Measurements from ENCODE around the gene ITFG1.
"Not testable (repeated sequence)": the region's sequence is repeated elsewhere in the genome, so short reads cannot be mapped to it uniquely, and the experiment has no call there.

ITFG1 gene

GRCh38 chr16:47476654-47477345, 15.9 kb upstream of the ITFG1 start:
- no peak overlapping the region for H3K9ac ChIP-seq (ENCODE audit: low read depth in 1 of 2, low read length in 2 of 2)
- no peak overlapping the region for H3K27ac ChIP-seq (ENCODE audit: low read depth in 2 of 2, low read length in 2 of 2)
- no peaks in the 10 kb centered on the region for H3K36me3 ChIP-seq (ENCODE audit: control insufficient read depth in 2 of 2, insufficient read depth in 2 of 2, low read length in 2 of 2)
- no peaks in the 10 kb centered on the region for H3K27me3 ChIP-seq (ENCODE audit: control insufficient read depth in 2 of 2, insufficient read depth in 2 of 2, low read length in 2 of 2)
- no peak overlapping the region for H3K4me3 ChIP-seq (ENCODE audit: low read length in 2 of 2)
- H3K4me1 ChIP-seq (ENCODE audit: control insufficient read depth in 2 of 2, insufficient read depth in 2 of 2, low read length in 2 of 2), result no peaks in the 10 kb centered on the region
- no peaks in the 10 kb centered on the region for H3K9me3 ChIP-seq (ENCODE audit: control insufficient read depth in 2 of 2, low read length in 2 of 2)

- Histone ChIP-seq H3K27ac (ENCODE audit: low read depth in 2 of 2, low read length in 2 of 2) (no peak overlapping the region), H3K4me1 (ENCODE audit: control insufficient read depth in 2 of 2, insufficient read depth in 2 of 2, low read length in 2 of 2) (no peaks in the 10 kb centered on the region)
Observed at GRCh38 chr16:47475786-47476185, 14.9 kb upstream of the ITFG1 start.

GRCh38 chr16:47473792-47474191, 12.9 kb upstream of the ITFG1 start:
- Histone ChIP-seq H3K4me1 (ENCODE audit: control insufficient read depth in 2 of 2, insufficient read depth in 2 of 2, low read length in 2 of 2) (no peaks in the 10 kb centered on the region), H3K9me3 (ENCODE audit: control insufficient read depth in 2 of 2, low read length in 2 of 2) (no peaks in the 10 kb centered on the region)

More at GRCh38 chr16:47475786-47476185, 14.9 kb upstream of the ITFG1 start:
- Histone ChIP-seq H3K36me3 (ENCODE audit: control insufficient read depth in 2 of 2, insufficient read depth in 2 of 2, low read length in 2 of 2) (no peaks in the 10 kb centered on the region), H3K9ac (ENCODE audit: low read depth in 1 of 2, low read length in 2 of 2) (no peak overlapping the region), H3K27me3 (ENCODE audit: control insufficient read depth in 2 of 2, insufficient read depth in 2 of 2, low read length in 2 of 2) (no peaks in the 10 kb centered on the region), H3K4me3 (ENCODE audit: low read length in 2 of 2) (no peak overlapping the region), H3K9me3 (ENCODE audit: control insufficient read depth in 2 of 2, low read length in 2 of 2) (no peaks in the 10 kb centered on the region)

GRCh38 chr16:47473004-47473403, 12.1 kb upstream of the ITFG1 start:
- not testable (repeated sequence) for H3K27ac ChIP-seq (ENCODE audit: low read depth in 2 of 2, low read length in 2 of 2); H3K9ac ChIP-seq (ENCODE audit: low read depth in 1 of 2, low read length in 2 of 2); H3K4me3 ChIP-seq (ENCODE audit: low read length in 2 of 2); H3K9me3 ChIP-seq (ENCODE audit: control insufficient read depth in 2 of 2, low read length in 2 of 2); H3K36me3 ChIP-seq (ENCODE audit: control insufficient read depth in 2 of 2, insufficient read depth in 2 of 2, low read length in 2 of 2); H3K4me1 ChIP-seq (ENCODE audit: control insufficient read depth in 2 of 2, insufficient read depth in 2 of 2, low read length in 2 of 2); H3K27me3 ChIP-seq (ENCODE audit: control insufficient read depth in 2 of 2, insufficient read depth in 2 of 2, low read length in 2 of 2)

More at GRCh38 chr16:47473792-47474191, 12.9 kb upstream of the ITFG1 start:
- Histone ChIP-seq H3K4me3 (ENCODE audit: low read length in 2 of 2) (no peak overlapping the region), H3K36me3 (ENCODE audit: control insufficient read depth in 2 of 2, insufficient read depth in 2 of 2, low read length in 2 of 2) (no peaks in the 10 kb centered on the region), H3K9ac (ENCODE audit: low read depth in 1 of 2, low read length in 2 of 2) (no peak overlapping the region), H3K27me3 (ENCODE audit: control insufficient read depth in 2 of 2, insufficient read depth in 2 of 2, low read length in 2 of 2) (no peaks in the 10 kb centered on the region), H3K27ac (ENCODE audit: low read depth in 2 of 2, low read length in 2 of 2) (no peak overlapping the region)

- Histone ChIP-seq H3K9ac (ENCODE audit: low read depth in 1 of 2, low read length in 2 of 2) (no peak overlapping the region), H3K27ac (ENCODE audit: low read depth in 2 of 2, low read length in 2 of 2) (no peak overlapping the region), H3K27me3 (ENCODE audit: control insufficient read depth in 2 of 2, insufficient read depth in 2 of 2, low read length in 2 of 2) (no peaks in the 10 kb centered on the region), H3K36me3 (ENCODE audit: control insufficient read depth in 2 of 2, insufficient read depth in 2 of 2, low read length in 2 of 2) (peaks cover 0 to 4% of the 10 kb centered on the region in 2 donors), H3K4me3 (ENCODE audit: low read length in 2 of 2) (no peak overlapping the region), H3K9me3 (ENCODE audit: control insufficient read depth in 2 of 2, low read length in 2 of 2) (no peaks in the 10 kb centered on the region), H3K4me1 (ENCODE audit: control insufficient read depth in 2 of 2, insufficient read depth in 2 of 2, low read length in 2 of 2) (no peaks in the 10 kb centered on the region)
Observed at GRCh38 chr16:47470810-47471209, 9.9 kb upstream of the ITFG1 start.

- Histone ChIP-seq H3K9ac (ENCODE audit: low read depth in 1 of 2, low read length in 2 of 2) (no peak overlapping the region), H3K36me3 (ENCODE audit: control insufficient read depth in 2 of 2, insufficient read depth in 2 of 2, low read length in 2 of 2) (peaks cover 0 to 4% of the 10 kb centered on the region in 2 donors), H3K4me3 (ENCODE audit: low read length in 2 of 2) (no peak overlapping the region), H3K27me3 (ENCODE audit: control insufficient read depth in 2 of 2, insufficient read depth in 2 of 2, low read length in 2 of 2) (no peaks in the 10 kb centered on the region), H3K4me1 (ENCODE audit: control insufficient read depth in 2 of 2, insufficient read depth in 2 of 2, low read length in 2 of 2) (no peaks in the 10 kb centered on the region), H3K9me3 (ENCODE audit: control insufficient read depth in 2 of 2, low read length in 2 of 2) (no peaks in the 10 kb centered on the region), H3K27ac (ENCODE audit: low read depth in 2 of 2, low read length in 2 of 2) (no peak overlapping the region)
Observed at GRCh38 chr16:47470211-47470610, 9.3 kb upstream of the ITFG1 start.

- no peak overlapping the region for H3K4me3 ChIP-seq (ENCODE audit: low read length in 2 of 2)
- H3K27ac ChIP-seq (ENCODE audit: low read depth in 2 of 2, low read length in 2 of 2), result no peak overlapping the region
- H3K9ac ChIP-seq (ENCODE audit: low read depth in 1 of 2, low read length in 2 of 2), result no peak overlapping the region
- H3K27me3 ChIP-seq (ENCODE audit: control insufficient read depth in 2 of 2, insufficient read depth in 2 of 2, low read length in 2 of 2), result no peaks in the 10 kb centered on the region
- no peaks in the 10 kb centered on the region for H3K9me3 ChIP-seq (ENCODE audit: control insufficient read depth in 2 of 2, low read length in 2 of 2)
- H3K36me3 ChIP-seq (ENCODE audit: control insufficient read depth in 2 of 2, insufficient read depth in 2 of 2, low read length in 2 of 2), result peaks cover under 1 to 4% of the 10 kb centered on the region in 2 donors
- H3K4me1 ChIP-seq (ENCODE audit: control insufficient read depth in 2 of 2, insufficient read depth in 2 of 2, low read length in 2 of 2), result no peaks in the 10 kb centered on the region
Observed at GRCh38 chr16:47469227-47469626, 8.4 kb upstream of the ITFG1 start.

- not testable (repeated sequence) for H3K36me3 ChIP-seq (ENCODE audit: control insufficient read depth in 2 of 2, insufficient read depth in 2 of 2, low read length in 2 of 2); H3K27me3 ChIP-seq (ENCODE audit: control insufficient read depth in 2 of 2, insufficient read depth in 2 of 2, low read length in 2 of 2); H3K27ac ChIP-seq (ENCODE audit: low read depth in 2 of 2, low read length in 2 of 2); H3K4me3 ChIP-seq (ENCODE audit: low read length in 2 of 2); H3K4me1 ChIP-seq (ENCODE audit: control insufficient read depth in 2 of 2, insufficient read depth in 2 of 2, low read length in 2 of 2); H3K9me3 ChIP-seq (ENCODE audit: control insufficient read depth in 2 of 2, low read length in 2 of 2); H3K9ac ChIP-seq (ENCODE audit: low read depth in 1 of 2, low read length in 2 of 2)
Observed at GRCh38 chr16:47468070-47468689, 7.3 kb upstream of the ITFG1 start.

GRCh38 chr16:47467501-47467900, 6.6 kb upstream of the ITFG1 start:
- no peak overlapping the region for H3K27ac ChIP-seq (ENCODE audit: low read depth in 2 of 2, low read length in 2 of 2)
- peaks cover 2 to 4% of the 10 kb centered on the region in 2 donors for H3K36me3 ChIP-seq (ENCODE audit: control insufficient read depth in 2 of 2, insufficient read depth in 2 of 2, low read length in 2 of 2)
- H3K4me3 ChIP-seq (ENCODE audit: low read length in 2 of 2), result no peak overlapping the region
- peaks cover 0 to 4% of the 10 kb centered on the region in 2 donors for H3K4me1 ChIP-seq (ENCODE audit: control insufficient read depth in 2 of 2, insufficient read depth in 2 of 2, low read length in 2 of 2)
- H3K27me3 ChIP-seq (ENCODE audit: control insufficient read depth in 2 of 2, insufficient read depth in 2 of 2, low read length in 2 of 2), result no peaks in the 10 kb centered on the region
- H3K9me3 ChIP-seq (ENCODE audit: control insufficient read depth in 2 of 2, low read length in 2 of 2), result no peaks in the 10 kb centered on the region
- H3K9ac ChIP-seq (ENCODE audit: low read depth in 1 of 2, low read length in 2 of 2), result no peak overlapping the region

GRCh38 chr16:47465919-47466630, 5.2 kb upstream of the ITFG1 start:
- Histone ChIP-seq H3K4me1 (ENCODE audit: control insufficient read depth in 2 of 2, insufficient read depth in 2 of 2, low read length in 2 of 2) (peaks cover 3 to 4% of the 10 kb centered on the region in 2 donors), H3K27ac (ENCODE audit: low read depth in 2 of 2, low read length in 2 of 2) (no peak overlapping the region), H3K4me3 (ENCODE audit: low read length in 2 of 2) (no peak overlapping the region), H3K9me3 (ENCODE audit: control insufficient read depth in 2 of 2, low read length in 2 of 2) (no peaks in the 10 kb centered on the region), H3K27me3 (ENCODE audit: control insufficient read depth in 2 of 2, insufficient read depth in 2 of 2, low read length in 2 of 2) (no peaks in the 10 kb centered on the region), H3K9ac (ENCODE audit: low read depth in 1 of 2, low read length in 2 of 2) (no peak overlapping the region), H3K36me3 (ENCODE audit: control insufficient read depth in 2 of 2, insufficient read depth in 2 of 2, low read length in 2 of 2) (peaks cover 2 to 4% of the 10 kb centered on the region in 2 donors)

All from mucosa of rectum (tissue), 2 donors.